GM18868 (cell line): ENCODE data around the gene MED22.
"Not testable (repeated sequence)": the region's sequence is repeated elsewhere in the genome, so short reads cannot be mapped to it uniquely, and the experiment has no call there.

Experiments
- ATAC-seq: cut with Tn5 transposase; IDR thresholded peaks from one replicate; pipeline ENCODE4 v1.9.1; 2021; ENCODE audit warnings: mild to moderate bottlenecking, moderate library complexity; ENCODE audit not compliant: unreplicated experiment

The MED22 gene

GRCh38 chr9:133377280-133377679 lies 29.3 kb upstream of the MED22 start:
- not testable (repeated sequence) for ATAC-seq

- ATAC-seq: peak; percentile 88
These were observed 28.1 kb upstream of the MED22 start, which contains the start of the genes STKLD1 and SURF4 for GRCh38 chr9:133375724-133376654. TSS of gene STKLD1 (plus strand) at chr9:133376366. CDS start at chr9:133376474, 108 bp downstream. TSS of gene SURF4 (minus strand) at chr9:133376060. CDS start at chr9:133375969, 91 bp downstream.

GRCh38 chr9:133375116-133375723 lies 27.3 kb upstream of the MED22 start:
- ATAC-seq: no peak

- no peak for ATAC-seq
These were observed 26.7 kb upstream of the MED22 start for GRCh38 chr9:133374612-133375115.

GRCh38 chr9:133372144-133372543 lies 24.2 kb upstream of the MED22 start:
- ATAC-seq: no peak

- no peak for ATAC-seq
These were observed 23.4 kb upstream of the MED22 start for GRCh38 chr9:133371261-133371711.

GRCh38 chr9:133370685-133371084 lies 22.8 kb upstream of the MED22 start:
- no peak for ATAC-seq

GRCh38 chr9:133369933-133370332 lies 22.0 kb upstream of the MED22 start:
- no peak for ATAC-seq

- no peak for ATAC-seq
These were observed 21.5 kb upstream of the MED22 start for GRCh38 chr9:133369422-133369821.

GRCh38 chr9:133368249-133368881 lies 20.4 kb upstream of the MED22 start:
- ATAC-seq: no peak

GRCh38 chr9:133367778-133368177 lies 19.8 kb upstream of the MED22 start:
- no peak for ATAC-seq

- no peak for ATAC-seq
These were observed 19.3 kb upstream of the MED22 start for GRCh38 chr9:133367221-133367620.

- ATAC-seq: no peak
These were observed 18.5 kb upstream of the MED22 start for GRCh38 chr9:133366435-133366834.

- ATAC-seq: no peak
These were observed 14.6 kb upstream of the MED22 start for GRCh38 chr9:133362359-133363044.

GRCh38 chr9:133361507-133362092 lies 13.7 kb upstream of the MED22 start:
- no peak for ATAC-seq

GRCh38 chr9:133360400-133361393 lies 12.8 kb upstream of the MED22 start:
- no peak for ATAC-seq

- no peak for ATAC-seq
These were observed 11.7 kb upstream of the MED22 start for GRCh38 chr9:133359399-133360175.

GRCh38 chr9:133357656-133358055 lies 9.7 kb upstream of the MED22 start:
- ATAC-seq: no peak
